Endothelial cell of umbilical vein (primary cell): ENCODE results near the gene DGKD. TPM values are rescaled to one million over a fixed set of nuclear protein-coding genes. Genes with fewer than 3 reads are reported as not detected.

ENCODE experiments used
- BruUV-seq: library from RNA; stranded (reverse); fragments of 400-500 nt; replicated peaks from 2 replicates; lab custom pipeline; 2021; lab: Mats Ljungman, UMichigan
- CTCF ChIA-PET: fragments of 300-600, 350-600 bp; sonication (Branson Sonifier 250); formaldehyde crosslinking; loops from one replicate; lab custom pipeline; 2021; ENCODE audit warnings: antibody characterized with exemption, inconsistent platforms; lab: Charles Lee
- POLR2A ChIA-PET: fragments of 300-600, 350-600 bp; sonication (Branson Sonifier 250); formaldehyde crosslinking; loops from one replicate; lab custom pipeline; 2021; ENCODE audit warnings: antibody characterized with exemption, inconsistent platforms; lab: Charles Lee
- DNase-seq: peaks from one replicate; pipeline ENCODE4 v3.0.0-alpha.2; 2011; ENCODE audit warnings: low read depth, low spot score
- FAIRE-seq: peaks from 2 replicates; lab custom pipeline; 2011; peaks lifted over from hg19 to GRCh38; lab: Jason Lieb, UNC
- H2AFZ ChIP-seq: 2 replicates; pipeline ENCODE4 v1.6.0; 2012; ENCODE audit warnings: low read depth, low read length, control low read depth, inconsistent platforms
- H3K27ac ChIP-seq: 2 replicates; pipeline ENCODE4 v1.5.1; 2011; ENCODE audit warnings: low read depth, mild to moderate bottlenecking, control low read depth, low read length, moderate library complexity; ENCODE audit not compliant: insufficient read depth
- H3K27me3 ChIP-seq, 2 experiments: 2 replicates each; pipeline versions ENCODE4 v1.6.0 to v1.6.1; 2011; ENCODE audit warnings: low read length in 2 of 2, mixed read lengths in 1 of 2; ENCODE audit not compliant: control insufficient read depth in 2 of 2, insufficient read depth in 2 of 2
- H3K36me3 ChIP-seq, 2 experiments: 2 replicates in 1 of 2; 3 replicates in 1 of 2; pipeline ENCODE4 v1.5.1; 2011; ENCODE audit warnings: low read length in 2 of 2, mild to moderate bottlenecking in 1 of 2, moderate library complexity in 1 of 2; ENCODE audit not compliant: control insufficient read depth in 2 of 2, insufficient read depth in 2 of 2; ENCODE audit errors: extremely low read depth in 1 of 2
- H3K4me1 ChIP-seq: 3 replicates; pipeline ENCODE4 v1.5.1; 2011; ENCODE audit warnings: mild to moderate bottlenecking, low read length; ENCODE audit not compliant: control insufficient read depth, insufficient read depth; ENCODE audit errors: extremely low read depth
- H3K4me2 ChIP-seq: 2 replicates; pipeline ENCODE4 v1.6.1; 2011; ENCODE audit warnings: low read length, control low read depth, mixed read lengths; ENCODE audit not compliant: insufficient read depth
- H3K4me3 ChIP-seq, 3 experiments: fragments of 200-600 bp in 1 of 3; sonication (generic), shearing (Covaris generic) in 1 of 3; replicated peaks in 1 of 3; 2 replicates each; pipeline ENCODE4 v1.5.1; 2011 to 2016; ENCODE audit warnings: control low read depth in 3 of 3, low read length in 3 of 3, mild to moderate bottlenecking in 2 of 3, inconsistent platforms in 1 of 3, low read depth in 1 of 3, moderate library complexity in 1 of 3; ENCODE audit not compliant: insufficient read depth in 1 of 3
- H3K79me2 ChIP-seq: 2 replicates; pipeline ENCODE4 v1.6.0; 2012; ENCODE audit warnings: low read length, inconsistent platforms; ENCODE audit not compliant: control insufficient read depth, insufficient read depth
- H3K9ac ChIP-seq: replicated peaks from 2 replicates; pipeline ENCODE3; 2011; ENCODE audit warnings: low read length, control low read depth; ENCODE audit not compliant: insufficient read depth; ENCODE audit errors: extremely low read depth
- H3K9me1 ChIP-seq: replicated peaks from 3 replicates; pipeline ENCODE4 v1.6.0; 2011; ENCODE audit warnings: mild to moderate bottlenecking, low read length; ENCODE audit not compliant: control insufficient read depth, insufficient read depth; ENCODE audit errors: extremely low read depth
- H3K9me3 ChIP-seq: replicated peaks from 2 replicates; pipeline ENCODE4 v1.5.1; 2012; ENCODE audit warnings: low read length, inconsistent platforms; ENCODE audit not compliant: control insufficient read depth, insufficient read depth
- H4K20me1 ChIP-seq: replicated peaks from 2 replicates; pipeline ENCODE3; 2011; ENCODE audit warnings: mild to moderate bottlenecking, low read length; ENCODE audit not compliant: control insufficient read depth, insufficient read depth; ENCODE audit errors: extremely low read depth
- CTCF ChIP-seq, 2 donors: IDR thresholded peaks; 1 replicate in 1 of 2; 2 replicates in 1 of 2; pipeline ENCODE4 v1.5.1; 2011; ENCODE audit warnings: low read length in 2 of 2, mild to moderate bottlenecking in 2 of 2, moderate library complexity in 2 of 2, control low read depth in 1 of 2, inconsistent platforms in 1 of 2, low read depth in 1 of 2; ENCODE audit not compliant: insufficient read depth in 1 of 2; ENCODE audit errors: extremely low read depth in 1 of 2
- EZH2 ChIP-seq: IDR thresholded peaks from 2 replicates; pipeline ENCODE4 v1.6.1; 2012; ENCODE audit warnings: borderline replicate concordance, low read depth, mild to moderate bottlenecking, moderate library complexity, low read length, inconsistent platforms; ENCODE audit not compliant: severe bottlenecking
- FOS ChIP-seq: IDR thresholded peaks from 2 replicates; pipeline ENCODE4 v1.6.1; 2011; ENCODE audit warnings: mild to moderate bottlenecking, low read length, moderate library complexity, borderline replicate concordance; ENCODE audit not compliant: insufficient read depth
- GATA2 ChIP-seq: IDR thresholded peaks from 2 replicates; pipeline ENCODE4 v1.7.0; 2011; ENCODE audit warnings: low read depth, mild to moderate bottlenecking, moderate library complexity, mixed read lengths, low read length; ENCODE audit not compliant: insufficient read length, insufficient read depth
- JUN ChIP-seq: IDR thresholded peaks from 2 replicates; pipeline ENCODE4 v1.6.1; 2011; ENCODE audit warnings: borderline replicate concordance, low read depth; ENCODE audit not compliant: insufficient read length, insufficient read depth
- MAX ChIP-seq: IDR thresholded peaks from 2 replicates; pipeline ENCODE4 v1.6.1; 2011; ENCODE audit not compliant: insufficient read depth, insufficient read length
- POLR2AphosphoS5 ChIP-seq: IDR thresholded peaks from 2 replicates; pipeline ENCODE4 v1.6.1; 2012; ENCODE audit warnings: low read depth, mild to moderate bottlenecking, control low read depth, low read length, moderate library complexity; ENCODE audit not compliant: insufficient read depth
- dilution Hi-C: fragments of 300-500 bp; cut with MboI; formaldehyde crosslinking; loops from one replicate; pipeline ENCODE4 v1.15.0; 2019; ENCODE audit warnings: low sequenced_read_pairs; ENCODE audit not compliant: extremely low pct_ligation_motif_present
- intact Hi-C: fragments of 100-400 bp; cut with micrococcal nuclease; formaldehyde crosslinking; loops from one replicate; pipeline ENCODE4 v1.10.0; 2022
- polyA plus RNA-seq, 4 experiments: library from polyadenylated mRNA; depleted of rRNA in 3 of 4; stranded (reverse) in 3 of 4; unstranded in 1 of 4; fragments of >200 nt; gene quantifications; 2 replicates each; pipeline versions ENCODE4 v1.2.1 to v1.2.3, GENCODE V29; 2011 to 2012; ENCODE audit warnings: missing spikeins in 1 of 4
- total RNA-seq: library from RNA; stranded (reverse); gene quantifications from 2 replicates; pipeline ENCODE4 v1.2.3, GENCODE V29; 2021

DGKD gene
- total and polyA plus RNA-seq, 2 donors (not counting 3 experiments of a cell fraction or from before 2014, with no cell fraction given) = 10.8 to 36.6 TPM

DNA sequence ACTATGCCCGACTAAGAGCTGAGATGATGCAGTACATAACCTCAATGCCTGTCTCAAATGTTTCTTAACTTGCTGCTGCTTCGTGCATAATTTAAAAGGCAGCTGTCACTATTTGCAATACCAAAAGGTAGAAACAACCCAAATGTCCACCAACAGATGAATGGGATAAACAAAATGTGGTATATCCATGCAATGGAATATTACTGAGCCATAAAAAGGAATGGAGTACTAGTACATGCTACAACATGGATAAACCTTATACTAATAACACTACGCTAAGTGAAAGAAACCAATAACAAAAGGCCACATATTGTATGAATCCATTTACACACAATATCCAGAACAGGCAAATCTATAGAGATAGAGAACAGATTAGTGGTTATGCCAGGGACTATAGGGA lies 13.0 kb upstream of the DGKD start:
- FAIRE-seq = no peak
- H3K9me3 ChIP-seq = no peaks in the 10 kb centered on the region
- no peak for DNase-seq
- H3K36me3 ChIP-seq = no peaks in the 10 kb centered on the region
- intact Hi-C loops (no loop called here), dilution Hi-C loops (no loop called here)
- no peak for TF ChIP-seq JUN
- no peak overlapping the region for H3K9ac ChIP-seq
- BruUV-seq = no TSS peak
- H3K4me3 ChIP-seq = no peak overlapping the region
- H3K4me2 ChIP-seq = no peak overlapping the region
- CTCF ChIA-PET = interaction anchor here (1.1 kb wide), 1 partner anchor 13 kb away, joined by 3 read pairs; no protein-coding TSS in a partner anchor
- no peak overlapping the region for H2AFZ ChIP-seq
- H3K79me2 ChIP-seq = no peaks in the 10 kb centered on the region
- H3K4me1 ChIP-seq = no peaks in the 10 kb centered on the region
- H4K20me1 ChIP-seq = no peaks in the 10 kb centered on the region
- POLR2A ChIA-PET = no interaction called here
- H3K9me1 ChIP-seq = no peaks in the 10 kb centered on the region
- H3K27ac ChIP-seq = no peak overlapping the region
- peaks cover 0 to 2% of the 10 kb centered on the region in 2 experiments for H3K27me3 ChIP-seq

- DNase-seq (no peak), FAIRE-seq (no peak)
- Histone ChIP-seq H3K4me3 (no peak overlapping the region), H3K27me3 (peaks cover 0 to 2% of the 10 kb centered on the region in 2 experiments), H3K27ac (no peak overlapping the region), H3K4me1 (no peaks in the 10 kb centered on the region), H3K9me1 (no peaks in the 10 kb centered on the region), H3K9ac (no peak overlapping the region), H3K36me3 (no peaks in the 10 kb centered on the region), H3K4me2 (no peak overlapping the region), H2AFZ (no peak overlapping the region), H4K20me1 (no peaks in the 10 kb centered on the region), H3K79me2 (no peaks in the 10 kb centered on the region), H3K9me3 (no peaks in the 10 kb centered on the region)
- TF ChIP-seq CTCF (IDR thresholded peaks at IDR 0.05; ENCODE audit: extremely low read depth in 1 of 2, insufficient read depth in 1 of 2, low read depth in 1 of 2, low read length in 2 of 2) (no peak), GATA2 (no peak), MAX (no peak), EZH2 (no peak), POLR2AphosphoS5 (no peak), FOS (no peak)
- CTCF ChIA-PET = interaction anchor here (1.0 to 1.1 kb wide), 2 partner anchors 14 to 16 kb away, joined by 3 to 4 read pairs; no protein-coding TSS in a partner anchor
- dilution Hi-C loops (no loop called here), intact Hi-C loops (no loop called here)
- no TSS peak for BruUV-seq
- POLR2A ChIA-PET = no interaction called here
Observed at GRCh38 chr2:233342301-233342700, 12.0 kb upstream of the DGKD start.
